LNCaP clone FGC (cell line): Measurements from ENCODE around the gene SLC12A4.
"Not testable (repeated sequence)": the region's sequence is repeated elsewhere in the genome, so short reads cannot be mapped to it uniquely, and the experiment has no call there.

ENCODE experiments used
- DNase-seq: peaks from one replicate; pipeline ENCODE4 v3.0.0-alpha.2; 2011; ENCODE audit warnings: low read depth
- H3K4me3 ChIP-seq: 2 replicates; pipeline ENCODE4 v1.5.1; 2011; ENCODE audit warnings: mild to moderate bottlenecking, low read depth, low read length, control low read depth
- CTCF ChIP-seq: IDR thresholded peaks from 2 replicates; pipeline ENCODE4 v1.5.1; 2012; ENCODE audit warnings: mild to moderate bottlenecking; ENCODE audit not compliant: control insufficient read depth, insufficient read depth; ENCODE audit errors: extremely low read depth

SLC12A4 gene

GRCh38 chr16:67968400-67969253 lies at the start of gene SLC12A4:
Gene SLC12A4 (minus strand): TSS chr16:67968637. CDS start chr16:67968553, 84 bp downstream.
- H3K4me3 ChIP-seq, result no peak within 1 kb of the TSS
- no peak for TF ChIP-seq CTCF
- DNase-seq, result no peak

- no peak within 1 kb of the TSS for H3K4me3 ChIP-seq
- no peak for DNase-seq
- TF ChIP-seq CTCF, result no peak
Measured at GRCh38 chr16:68015681-68016080, 47.2 kb upstream of the SLC12A4 start, which contains the start of gene DPEP2NB. Gene DPEP2NB (minus strand): TSS chr16:68015911. CDS start chr16:68015770, 141 bp downstream.

- no peak for TF ChIP-seq CTCF
- H3K4me3 ChIP-seq, result no peak overlapping the region
- DNase-seq, result no peak
Measured at GRCh38 chr16:68013440-68013839, 45.0 kb upstream of the SLC12A4 start.

- not testable (repeated sequence) for DNase-seq, H3K4me3 ChIP-seq
Measured at GRCh38 chr16:68009872-68010271, 41.4 kb upstream of the SLC12A4 start.

- TF ChIP-seq CTCF, result no peak
- H3K4me3 ChIP-seq, result no peak overlapping the region
- DNase-seq, result no peak
Measured at GRCh38 chr16:68009157-68009735, 40.8 kb upstream of the SLC12A4 start.

- no peak for DNase-seq
- TF ChIP-seq CTCF, result no peak
Measured at GRCh38 chr16:68005786-68006286, 37.4 kb upstream of the SLC12A4 start.

GRCh38 chr16:68005211-68005610 lies 36.8 kb upstream of the SLC12A4 start:
- TF ChIP-seq CTCF, result no peak
- no peak overlapping the region for H3K4me3 ChIP-seq
- DNase-seq, result no peak

More at GRCh38 chr16:68005786-68006286, 37.4 kb upstream of the SLC12A4 start:
- no peak overlapping the region for H3K4me3 ChIP-seq
